GM12878 (cell line): ENCODE data around the gene CLIC6. TPM values are rescaled to one million over a fixed set of nuclear protein-coding genes. Genes with fewer than 3 reads are reported as not detected.

Experiments
- ATF2 ChIP-seq: IDR thresholded peaks from 2 replicates; pipeline ENCODE4 v1.6.1; 2012; ENCODE audit warnings: low read length, inconsistent platforms
- BCL3 ChIP-seq: IDR thresholded peaks from 2 replicates; pipeline ENCODE4 v1.6.1; 2011; ENCODE audit warnings: borderline replicate concordance, low read depth, mild to moderate bottlenecking, moderate library complexity, low read length; ENCODE audit not compliant: insufficient read depth, poor library complexity, severe bottlenecking
- BMI1 ChIP-seq: fragments of 450-650 bp; IDR thresholded peaks from 2 replicates; pipeline ENCODE4 v1.6.1; 2016; ENCODE audit warnings: mild to moderate bottlenecking, moderate library complexity, borderline replicate concordance
- DPF2 ChIP-seq: fragments of 450-650 bp; IDR thresholded peaks from 2 replicates; pipeline ENCODE4 v1.6.1; 2017; ENCODE audit warnings: mild to moderate bottlenecking
- IKZF2 ChIP-seq, 2 experiments: fragments of 450-650 bp; IDR thresholded peaks; 2 replicates each; pipeline ENCODE4 v1.6.1; 2017; ENCODE audit warnings: mild to moderate bottlenecking in 2 of 2, moderate library complexity in 2 of 2
- KAT2A ChIP-seq: conservative IDR thresholded peaks from 2 replicates; pipeline ENCODE4 v1.6.1; 2011; ENCODE audit warnings: low read depth, low read length; ENCODE audit not compliant: control insufficient read depth
- NFXL1 ChIP-seq: fragments of 450-650 bp; IDR thresholded peaks from 2 replicates; pipeline ENCODE4 v1.6.1; 2017; ENCODE audit warnings: antibody characterized with exemption, mild to moderate bottlenecking, borderline replicate concordance
- RBBP5 ChIP-seq: fragments of 200-600 bp; sonication (generic); conservative IDR thresholded peaks from 2 replicates; pipeline ENCODE4 v1.6.1; 2016
- RFX5 ChIP-seq: IDR thresholded peaks from 2 replicates; pipeline ENCODE4 v1.6.1; 2011; ENCODE audit warnings: low read depth, low read length, improper control_type of control experiment
- SMARCA5 ChIP-seq: fragments of 450-650 bp; IDR thresholded peaks from 2 replicates; pipeline ENCODE4 v1.6.1; 2017; ENCODE audit warnings: mild to moderate bottlenecking
- TAF1 ChIP-seq: IDR thresholded peaks from 2 replicates; pipeline ENCODE4 v1.6.1; 2011; ENCODE audit warnings: mild to moderate bottlenecking, low read depth, low read length, borderline replicate concordance
- TCF3 ChIP-seq: IDR thresholded peaks from 2 replicates; pipeline ENCODE4 v1.6.1; 2012; ENCODE audit warnings: low read depth, mild to moderate bottlenecking, low read length, borderline replicate concordance; ENCODE audit not compliant: insufficient read depth
- ZBTB40 ChIP-seq: fragments of 450-650 bp; IDR thresholded peaks from 2 replicates; pipeline ENCODE4 v1.6.1; 2016; ENCODE audit warnings: mild to moderate bottlenecking, moderate library complexity, borderline replicate concordance
- polyA plus RNA-seq, 11 experiments: library from polyadenylated mRNA; depleted of rRNA in 4 of 11; unstranded in 6 of 11; stranded (reverse) in 5 of 11; fragments of >200 nt; fragmentation: Nextera tagmentation in 4 of 11; fragmentation: Illumina TruSeq in 1 of 11; extraction: Ambion mirVana in 4 of 11; extraction: Trizol in 1 of 11; gene quantifications; 1 replicate in 1 of 11; 2 replicates in 10 of 11; pipeline versions ENCODE4 v1.2.1 to v1.2.3, GENCODE V29; 2011 to 2016; ENCODE audit warnings: inconsistent platforms in 2 of 11, missing spikeins in 2 of 11, low read depth in 1 of 11
- total RNA-seq, 4 experiments: library from RNA; depleted of rRNA in 3 of 4; stranded (reverse); fragments of >200 nt in 3 of 4; fragmentation: Illumina TruSeq in 1 of 4; extraction: Trizol in 1 of 4; gene quantifications; 2 replicates each; pipeline versions ENCODE4 v1.2.1 to v1.2.3, GENCODE V29; 2013 to 2021
- TF ChIP-seq, protein P1 (sequence below): fragments of 450-650 bp; formaldehyde crosslinking; IDR thresholded peaks from 2 replicates; pipeline ENCODE4 v1.4.0; 2020; ENCODE audit warnings: mild to moderate bottlenecking, moderate library complexity
- TF ChIP-seq, protein P2 (sequence below): fragments of 450-650 bp; IDR thresholded peaks from 2 replicates; pipeline ENCODE4 v1.6.1; 2017; ENCODE audit warnings: borderline replicate concordance

CLIC6 gene
- total and polyA plus RNA-seq, 10 of the 15 experiments (the other 5 are each of a cell fraction or from before 2014, with no cell fraction given), result 5.7 to 34.1 (median 11.2) TPM

GRCh38 chr21:34670220-34670961, 1.6 kb downstream of the CLIC6 start (continued):
- TF ChIP-seq SMARCA5 (peak; percentile 31; the same call in 1 of the 2 replicates), NFXL1 (peak; percentile 77; the same call in 1 of the 2 replicates), RFX5 (no peak), ATF2 (no peak), TAF1 (0 out of 2 replicates have a peak, but pooled peaks have one; percentile 8), BMI1 (no peak), BCL3 (no peak), DPF2 (0 out of 2 replicates have a peak, but pooled peaks have one; percentile 26), KAT2A (no peak), IKZF2 (IDR thresholded peaks at IDR 0.05) (no peak), TCF3 (peak; percentile 57; the same call in 1 of the 2 replicates), ZBTB40 (no peak), RBBP5 (no peak)
- TF ChIP-seq, protein P1, sequence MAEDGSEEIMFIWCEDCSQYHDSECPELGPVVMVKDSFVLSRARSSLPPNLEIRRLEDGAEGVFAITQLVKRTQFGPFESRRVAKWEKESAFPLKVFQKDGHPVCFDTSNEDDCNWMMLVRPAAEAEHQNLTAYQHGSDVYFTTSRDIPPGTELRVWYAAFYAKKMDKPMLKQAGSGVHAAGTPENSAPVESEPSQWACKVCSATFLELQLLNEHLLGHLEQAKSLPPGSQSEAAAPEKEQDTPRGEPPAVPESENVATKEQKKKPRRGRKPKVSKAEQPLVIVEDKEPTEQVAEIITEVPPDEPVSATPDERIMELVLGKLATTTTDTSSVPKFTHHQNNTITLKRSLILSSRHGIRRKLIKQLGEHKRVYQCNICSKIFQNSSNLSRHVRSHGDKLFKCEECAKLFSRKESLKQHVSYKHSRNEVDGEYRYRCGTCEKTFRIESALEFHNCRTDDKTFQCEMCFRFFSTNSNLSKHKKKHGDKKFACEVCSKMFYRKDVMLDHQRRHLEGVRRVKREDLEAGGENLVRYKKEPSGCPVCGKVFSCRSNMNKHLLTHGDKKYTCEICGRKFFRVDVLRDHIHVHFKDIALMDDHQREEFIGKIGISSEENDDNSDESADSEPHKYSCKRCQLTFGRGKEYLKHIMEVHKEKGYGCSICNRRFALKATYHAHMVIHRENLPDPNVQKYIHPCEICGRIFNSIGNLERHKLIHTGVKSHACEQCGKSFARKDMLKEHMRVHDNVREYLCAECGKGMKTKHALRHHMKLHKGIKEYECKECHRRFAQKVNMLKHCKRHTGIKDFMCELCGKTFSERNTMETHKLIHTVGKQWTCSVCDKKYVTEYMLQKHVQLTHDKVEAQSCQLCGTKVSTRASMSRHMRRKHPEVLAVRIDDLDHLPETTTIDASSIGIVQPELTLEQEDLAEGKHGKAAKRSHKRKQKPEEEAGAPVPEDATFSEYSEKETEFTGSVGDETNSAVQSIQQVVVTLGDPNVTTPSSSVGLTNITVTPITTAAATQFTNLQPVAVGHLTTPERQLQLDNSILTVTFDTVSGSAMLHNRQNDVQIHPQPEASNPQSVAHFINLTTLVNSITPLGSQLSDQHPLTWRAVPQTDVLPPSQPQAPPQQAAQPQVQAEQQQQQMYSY (CRISPR knock-in tag), result no peak
- TF ChIP-seq, protein P2, sequence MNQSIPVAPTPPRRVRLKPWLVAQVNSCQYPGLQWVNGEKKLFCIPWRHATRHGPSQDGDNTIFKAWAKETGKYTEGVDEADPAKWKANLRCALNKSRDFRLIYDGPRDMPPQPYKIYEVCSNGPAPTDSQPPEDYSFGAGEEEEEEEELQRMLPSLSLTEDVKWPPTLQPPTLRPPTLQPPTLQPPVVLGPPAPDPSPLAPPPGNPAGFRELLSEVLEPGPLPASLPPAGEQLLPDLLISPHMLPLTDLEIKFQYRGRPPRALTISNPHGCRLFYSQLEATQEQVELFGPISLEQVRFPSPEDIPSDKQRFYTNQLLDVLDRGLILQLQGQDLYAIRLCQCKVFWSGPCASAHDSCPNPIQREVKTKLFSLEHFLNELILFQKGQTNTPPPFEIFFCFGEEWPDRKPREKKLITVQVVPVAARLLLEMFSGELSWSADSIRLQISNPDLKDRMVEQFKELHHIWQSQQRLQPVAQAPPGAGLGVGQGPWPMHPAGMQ, result no peak
